Upper lobe of right lung (tissue), 1 donor: ENCODE measurements around the gene BATF3. TPM values are rescaled to one million over a fixed set of nuclear protein-coding genes. Genes with fewer than 3 reads are reported as not detected.
A peak's percentile ranks its signal among the peaks of the same experiment; 100 is the strongest.

Experiments
- ATAC-seq: fragments of 200-7000 bp; cut with Tn5 transposase; one replicate; pipeline ENCODE4 v1.9.1; 2020; ENCODE audit warnings: mild to moderate bottlenecking, moderate library complexity
- DNase-seq: peaks from one replicate; pipeline ENCODE4 v3.0.0-alpha.2; 2020
- H3K27ac ChIP-seq: fragments of 200-600 bp; one replicate; pipeline ENCODE4 v1.8.0; 2022
- H3K27me3 ChIP-seq: fragments of 200-600 bp; one replicate; pipeline ENCODE4 v1.8.0; 2022; ENCODE audit warnings: mild to moderate bottlenecking
- H3K36me3 ChIP-seq: fragments of 200-600 bp; one replicate; pipeline ENCODE4 v1.8.0; 2022
- H3K4me1 ChIP-seq: fragments of 200-600 bp; one replicate; pipeline ENCODE4 v1.8.0; 2022
- H3K4me3 ChIP-seq: fragments of 200-600 bp; one replicate; pipeline ENCODE4 v1.8.0; 2022; ENCODE audit warnings: mild to moderate bottlenecking
- H3K9me3 ChIP-seq: fragments of 200-600 bp; one replicate; pipeline ENCODE4 v1.8.0; 2022
- CTCF ChIP-seq: fragments of 200-600 bp; IDR thresholded peaks from one replicate; pipeline ENCODE4 v1.8.0; 2022; ENCODE audit warnings: antibody characterized with exemption
- intact Hi-C: fragments of 100-400 bp; cut with DNase I; formaldehyde crosslinking; loops from one replicate; pipeline ENCODE4 v1.11.0; 2022
- total RNA-seq: library from RNA; stranded (reverse); fragmentation: NEBNext Ultra II Directional; extraction: Animal tissue kit (Norgen Biotek cat#: 25700); gene quantifications from one replicate; pipeline ENCODE4 v1.2.1, GENCODE V29; 2021
- donor health status: DM: no; HTN: yes; CAD: no; lungs with severe emphysema.

The BATF3 gene
- total RNA-seq, 1 donor from 2014 or later, result 10.0 TPM

DNA sequence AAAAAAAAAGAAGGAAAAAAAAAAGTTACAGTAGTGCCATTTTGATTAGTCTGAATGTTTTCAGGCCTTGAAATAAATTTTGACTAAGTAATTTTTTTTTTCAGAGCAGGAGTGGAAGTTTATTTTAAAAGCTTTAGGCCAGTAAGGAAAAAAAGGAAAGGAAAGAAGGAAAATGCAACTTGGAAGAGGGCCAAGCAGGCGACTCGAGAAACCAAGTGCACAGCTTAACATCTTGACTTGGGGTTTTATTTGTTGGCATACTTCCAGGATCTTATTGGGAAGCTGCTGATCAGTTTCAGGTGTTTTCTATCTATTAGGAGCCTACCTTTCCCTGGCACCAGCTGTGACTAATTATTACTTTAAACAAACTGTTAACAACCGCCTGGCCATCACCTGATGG lies 49.4 kb downstream of the BATF3 start:
- no peaks in the 10 kb centered on the region for H3K27me3 ChIP-seq
- no peak for DNase-seq
- H3K4me3 ChIP-seq, result no peak overlapping the region
- intact Hi-C loops, result no loop called here
- H3K4me1 ChIP-seq, result no peaks in the 10 kb centered on the region
- H3K9me3 ChIP-seq, result no peaks in the 10 kb centered on the region
- ATAC-seq, result no peak
- no peak overlapping the region for H3K27ac ChIP-seq
- no peak for TF ChIP-seq CTCF
- H3K36me3 ChIP-seq, result no peaks in the 10 kb centered on the region

DNA sequence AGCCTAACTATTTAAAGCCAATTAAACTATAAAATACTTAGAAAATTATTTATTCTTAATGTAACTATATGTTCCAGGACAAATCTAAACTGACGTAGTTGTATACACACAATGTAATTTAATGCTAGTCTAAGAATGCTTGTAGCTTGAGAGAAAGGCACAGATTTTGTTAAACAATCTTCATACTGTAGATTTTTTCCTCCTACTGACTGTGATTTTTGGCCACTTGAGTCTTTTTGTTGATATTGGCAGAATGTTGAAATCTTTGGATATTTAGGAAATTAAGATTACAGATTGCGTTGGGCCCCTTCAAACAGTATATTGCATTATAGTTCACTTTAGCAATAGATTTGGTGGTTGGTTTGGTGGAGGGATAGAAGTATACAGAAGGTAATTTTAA lies 50.6 kb downstream of the BATF3 start:
- Histone ChIP-seq H3K27me3 (no peaks in the 10 kb centered on the region), H3K9me3 (no peaks in the 10 kb centered on the region), H3K36me3 (no peaks in the 10 kb centered on the region), H3K27ac (no peak overlapping the region), H3K4me1 (no peaks in the 10 kb centered on the region), H3K4me3 (no peak overlapping the region)
- DNase-seq (no peak), ATAC-seq (no peak)
- intact Hi-C loops, result no loop called here
- no peak for TF ChIP-seq CTCF

DNA sequence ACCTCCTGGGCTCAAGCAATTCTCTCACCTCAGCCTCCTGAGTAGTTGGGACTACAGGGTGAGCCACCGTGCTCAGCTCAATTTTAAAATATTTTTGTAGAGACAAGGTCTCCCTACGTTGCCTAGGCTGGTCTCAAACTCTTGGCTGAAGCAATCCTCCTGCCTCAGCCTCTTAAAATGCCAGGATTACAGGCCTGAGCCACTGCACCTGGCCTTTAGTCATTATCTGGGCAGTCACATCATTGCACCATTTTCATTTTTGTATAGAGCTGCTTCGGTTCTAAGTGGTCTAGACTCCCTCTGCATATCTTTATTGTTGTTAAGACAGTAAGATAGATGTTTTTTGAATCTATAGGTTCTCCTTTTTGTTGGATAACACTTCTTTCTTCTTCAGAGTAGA lies 51.2 kb downstream of the BATF3 start:
- TF ChIP-seq CTCF, result no peak
- Histone ChIP-seq H3K9me3 (no peaks in the 10 kb centered on the region), H3K36me3 (no peaks in the 10 kb centered on the region), H3K27ac (no peak overlapping the region), H3K4me1 (no peaks in the 10 kb centered on the region), H3K4me3 (no peak overlapping the region), H3K27me3 (no peaks in the 10 kb centered on the region)
- DNase-seq (no peak), ATAC-seq (no peak)
- intact Hi-C loops, result no loop called here

- ATAC-seq, result no peak
- no peak for TF ChIP-seq CTCF
- H3K4me3 ChIP-seq, result no peak overlapping the region
- intact Hi-C loops, result no loop called here
- no peaks in the 10 kb centered on the region for H3K27me3 ChIP-seq
- H3K27ac ChIP-seq, result no peak overlapping the region
- no peaks in the 10 kb centered on the region for H3K9me3 ChIP-seq
- no peak for DNase-seq
- no peaks in the 10 kb centered on the region for H3K4me1 ChIP-seq
- no peaks in the 10 kb centered on the region for H3K36me3 ChIP-seq
These were observed 52.6 kb downstream of the BATF3 start for GRCh38 chr1:212647004-212647403.

DNA sequence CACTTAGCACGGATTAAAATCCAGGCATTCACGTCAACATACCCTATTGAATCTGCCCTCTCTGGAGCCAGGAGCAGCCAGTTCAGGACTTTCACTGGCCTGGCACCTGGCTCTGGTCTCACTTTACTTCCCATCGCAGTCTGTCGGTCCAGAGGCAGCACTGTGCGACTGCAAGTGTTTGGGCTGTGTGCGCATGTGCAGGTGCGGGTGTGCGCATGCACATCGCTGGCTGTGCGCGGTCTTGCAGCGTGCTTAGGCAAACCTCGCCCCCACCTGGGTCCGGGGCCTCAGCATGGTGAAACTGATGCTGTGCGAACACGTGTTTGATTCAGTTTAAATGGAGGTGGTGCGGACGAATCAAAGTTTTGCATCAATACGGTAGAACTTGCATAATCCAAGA lies 53.1 kb downstream of the BATF3 start:
- no peaks in the 10 kb centered on the region for H3K36me3 ChIP-seq
- no peaks in the 10 kb centered on the region for H3K9me3 ChIP-seq
- no peak for DNase-seq
- no peaks in the 10 kb centered on the region for H3K4me1 ChIP-seq
- H3K4me3 ChIP-seq, result no peak overlapping the region
- H3K27ac ChIP-seq, result no peak overlapping the region
- peak; percentile 53 for ATAC-seq
- intact Hi-C loops, result no loop called here
- no peaks in the 10 kb centered on the region for H3K27me3 ChIP-seq
- TF ChIP-seq CTCF, result no peak
